ENCODE results near the gene ARHGAP44.

GRCh38 chr17:12896180-12896785 is 107.0 kb downstream of the ARHGAP44 start:
- TF ChIP-seq POLR2A (IDR thresholded peaks at IDR 0.05; ENCODE audit: low read depth, low read length) (no peak), CTCF (IDR thresholded peaks at IDR 0.05; ENCODE audit: extremely low read depth in 1 of 2, insufficient read depth in 1 of 2, low read depth in 1 of 2, low read length in 2 of 2) (no peak), EZH2 (IDR thresholded peaks at IDR 0.05; ENCODE audit: borderline replicate concordance, low read depth, low read length, severe bottlenecking) (no peak)

Data from endothelial cell of umbilical vein (primary cell).